K562 (cell line): ENCODE measurements around the gene LAGE3. TPM values are rescaled to one million over a fixed set of nuclear protein-coding genes. Genes with fewer than 3 reads are reported as not detected.

ENCODE experiments used
- E2F8 ChIP-seq: fragments of 450-650 bp; IDR thresholded peaks from 2 replicates; pipeline ENCODE4 v1.7.1; 2018; ENCODE audit warnings: mild to moderate bottlenecking, low read depth; ENCODE audit not compliant: partially characterized antibody
- ELK3 ChIP-seq: fragments of 450-650 bp; formaldehyde crosslinking; IDR thresholded peaks from 2 replicates; pipeline ENCODE4 v1.4.0; 2020; ENCODE audit warnings: mild to moderate bottlenecking
- FOXJ2 ChIP-seq: fragments of 200-800 bp; sonication (Bioruptor generic); IDR thresholded peaks from 2 replicates; pipeline ENCODE4 v1.6.1; 2016; ENCODE audit warnings: missing genetic modification characterization, missing compliant biosample characterization
- HDAC1 ChIP-seq, 2 experiments: fragments of 450-650 bp; IDR thresholded peaks; 2 replicates each; pipeline ENCODE4 v1.6.1; 2016 to 2017; ENCODE audit warnings: inconsistent platforms in 1 of 2, mild to moderate bottlenecking in 1 of 2, moderate library complexity in 1 of 2
- HIVEP1 ChIP-seq: fragments of 250-450 bp; sonication (Bioruptor Pico); IDR thresholded peaks from 2 replicates; pipeline ENCODE4 v1.4.0; 2020; ENCODE audit warnings: mild to moderate bottlenecking
- MCM3 ChIP-seq: fragments of 450-650 bp; IDR thresholded peaks from 2 replicates; pipeline ENCODE4 v1.6.1; 2016
- MEIS2 ChIP-seq: fragments of 450-650 bp; IDR thresholded peaks from 2 replicates; pipeline ENCODE4 v1.6.1; 2014; ENCODE audit warnings: mild to moderate bottlenecking; ENCODE audit not compliant: partially characterized antibody
- MIER1 ChIP-seq: fragments of 450-650 bp; IDR thresholded peaks from 2 replicates; pipeline ENCODE4 v1.6.1; 2016; ENCODE audit warnings: antibody characterized with exemption, mild to moderate bottlenecking, low read depth
- PCBP2 ChIP-seq: fragments of 200-400 bp; formaldehyde crosslinking; IDR thresholded peaks from 2 replicates; pipeline ENCODE4 v1.6.1; 2018; ENCODE audit warnings: low read length, low read depth, mild to moderate bottlenecking, moderate library complexity; ENCODE audit not compliant: poor library complexity, severe bottlenecking
- PHB2 ChIP-seq: fragments of 450-650 bp; IDR thresholded peaks from 2 replicates; pipeline ENCODE4 v1.6.1; 2017; ENCODE audit warnings: low read depth
- TARDBP ChIP-seq: fragments of 450-650 bp; IDR thresholded peaks from 2 replicates; pipeline ENCODE4 v1.6.1; 2016
- TFAM ChIP-seq: fragments of 250-450 bp; sonication (Bioruptor Pico); conservative IDR thresholded peaks from 2 replicates; pipeline ENCODE4 v1.5.0; 2021; ENCODE audit warnings: mild to moderate bottlenecking, moderate library complexity
- ZFP36 ChIP-seq: fragments of 150-350 bp; IDR thresholded peaks from 2 replicates; pipeline ENCODE4 v1.6.1; 2018; ENCODE audit warnings: low read length, low read depth; ENCODE audit not compliant: partially characterized antibody
- ZNF354B ChIP-seq: fragments of 250-450 bp; sonication (Bioruptor Pico); IDR thresholded peaks from 2 replicates; pipeline ENCODE4 v1.4.0; 2020
- ZNF57 ChIP-seq: fragments of 450-650 bp; formaldehyde crosslinking; IDR thresholded peaks from 2 replicates; pipeline ENCODE4 v1.4.0; 2020; ENCODE audit warnings: mild to moderate bottlenecking, moderate library complexity
- ZNF609 ChIP-seq: sonication (generic); formaldehyde crosslinking; IDR thresholded peaks from 2 replicates; pipeline ENCODE4 v1.8.1; 2023; ENCODE audit warnings: missing genetic modification reagents, mild to moderate bottlenecking, borderline replicate concordance
- polyA plus RNA-seq, 8 experiments: library from polyadenylated mRNA; depleted of rRNA in 4 of 8; stranded (reverse) in 5 of 8; unstranded in 3 of 8; fragments of >200 nt; fragmentation: Nextera tagmentation in 2 of 8; fragmentation: Illumina TruSeq in 1 of 8; extraction: Ambion mirVana in 2 of 8; extraction: Trizol in 1 of 8; gene quantifications; 2 replicates each; pipeline versions ENCODE4 v1.2.1 to v1.2.3, GENCODE V29; 2011 to 2014; ENCODE audit warnings: inconsistent platforms in 1 of 8, missing spikeins in 1 of 8
- total RNA-seq, 7 experiments: library from RNA; depleted of rRNA in 6 of 7; stranded (reverse); fragments of >200 nt in 6 of 7; fragmentation: Illumina TruSeq in 2 of 7; extraction: Trizol in 2 of 7; gene quantifications; 2 replicates each; pipeline versions ENCODE4 v1.2.1 to v1.2.3, GENCODE V29; 2011 to 2021; ENCODE audit warnings: low replicate concordance in 1 of 7
- TF ChIP-seq, protein P1 (sequence below): fragments of 450-650 bp; formaldehyde crosslinking; IDR thresholded peaks from 2 replicates; pipeline ENCODE4 v1.4.0; 2020; ENCODE audit warnings: mild to moderate bottlenecking, moderate library complexity

Gene LAGE3
- total and polyA plus RNA-seq, 9 of the 15 experiments (the other 6 are each of a cell fraction or from before 2014, with no cell fraction given) = 28.2 to 125 (median 35.8) TPM

DNA sequence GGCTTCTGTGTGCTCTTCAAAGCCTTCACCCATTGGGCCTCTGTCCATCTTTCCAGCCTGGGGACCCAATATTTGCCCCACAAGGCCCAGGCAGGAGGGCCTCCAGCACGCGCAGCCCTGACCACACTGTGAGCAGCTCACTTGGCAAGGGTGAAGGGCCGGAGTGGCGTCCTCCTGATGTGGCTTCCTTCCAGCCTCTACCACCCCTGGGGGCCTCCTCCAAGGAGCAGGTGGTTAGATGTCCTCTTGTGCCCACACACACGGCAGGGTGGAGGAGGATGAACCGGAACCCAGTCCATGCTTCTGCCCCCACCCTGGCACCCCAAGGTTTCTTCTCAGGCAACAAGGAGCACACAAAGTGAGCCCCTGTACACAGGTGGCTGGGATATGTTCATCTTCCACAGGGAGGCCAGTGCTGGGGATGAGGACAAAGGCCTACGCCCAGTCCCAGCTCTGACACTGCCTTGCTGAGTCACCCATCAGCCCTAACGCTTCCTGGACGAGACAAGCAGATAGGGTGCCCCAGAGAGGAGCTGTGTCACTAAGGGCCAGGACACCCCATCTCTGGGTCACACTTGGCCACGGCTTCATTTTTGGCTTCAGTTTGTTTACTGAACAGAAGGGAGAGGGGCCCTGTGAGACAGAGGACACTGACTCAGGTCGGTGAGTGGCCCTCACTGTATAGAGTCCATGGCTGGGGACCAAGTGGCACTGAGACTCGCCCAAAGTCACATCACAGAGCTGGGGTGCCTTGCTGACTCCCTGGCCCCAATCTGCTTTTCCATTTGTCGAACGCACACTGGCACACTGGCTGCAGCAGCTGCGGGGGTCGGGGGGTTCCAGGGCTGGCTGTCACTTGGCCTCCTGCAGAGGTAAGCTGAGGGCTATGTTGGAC is 5.4 kb upstream of the LAGE3 start (continued):
- TF ChIP-seq E2F8 (peak; percentile 22), HDAC1 (IDR thresholded peaks at IDR 0.05) (peak in 1 of 2 experiments; percentile 59; a peak in 1 of 4 replicates), ELK3 (no peak), ZNF354B (CRISPR knock-in tag) (no peak), MIER1 (no peak), MCM3 (no peak), MEIS2 (peak; percentile 58), HIVEP1 (CRISPR knock-in tag) (0 out of 2 replicates have a peak, but pooled peaks have one; percentile 46), PHB2 (no peak), ZNF57 (CRISPR knock-in tag) (no peak), ZFP36 (no peak), TFAM (CRISPR knock-in tag) (no peak), TARDBP (peak; percentile 55; the same call in 1 of the 2 replicates), PCBP2 (no peak), FOXJ2 (tag) (no peak), ZNF609 (CRISPR knock-in tag) (no peak)
- TF ChIP-seq, protein P1, sequence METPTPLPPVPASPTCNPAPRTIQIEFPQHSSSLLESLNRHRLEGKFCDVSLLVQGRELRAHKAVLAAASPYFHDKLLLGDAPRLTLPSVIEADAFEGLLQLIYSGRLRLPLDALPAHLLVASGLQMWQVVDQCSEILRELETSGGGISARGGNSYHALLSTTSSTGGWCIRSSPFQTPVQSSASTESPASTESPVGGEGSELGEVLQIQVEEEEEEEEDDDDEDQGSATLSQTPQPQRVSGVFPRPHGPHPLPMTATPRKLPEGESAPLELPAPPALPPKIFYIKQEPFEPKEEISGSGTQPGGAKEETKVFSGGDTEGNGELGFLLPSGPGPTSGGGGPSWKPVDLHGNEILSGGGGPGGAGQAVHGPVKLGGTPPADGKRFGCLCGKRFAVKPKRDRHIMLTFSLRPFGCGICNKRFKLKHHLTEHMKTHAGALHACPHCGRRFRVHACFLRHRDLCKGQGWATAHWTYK (CRISPR knock-in tag) = peak; percentile 29; the same call in 1 of the 2 replicates
